Measurements from ENCODE around the gene ABCC5. TPM values are rescaled to one million over a fixed set of nuclear protein-coding genes. Genes with fewer than 3 reads are reported as not detected.

Gene ABCC5
- total RNA-seq, 1 experiment from 2014 or later: 29.1 TPM

DNA sequence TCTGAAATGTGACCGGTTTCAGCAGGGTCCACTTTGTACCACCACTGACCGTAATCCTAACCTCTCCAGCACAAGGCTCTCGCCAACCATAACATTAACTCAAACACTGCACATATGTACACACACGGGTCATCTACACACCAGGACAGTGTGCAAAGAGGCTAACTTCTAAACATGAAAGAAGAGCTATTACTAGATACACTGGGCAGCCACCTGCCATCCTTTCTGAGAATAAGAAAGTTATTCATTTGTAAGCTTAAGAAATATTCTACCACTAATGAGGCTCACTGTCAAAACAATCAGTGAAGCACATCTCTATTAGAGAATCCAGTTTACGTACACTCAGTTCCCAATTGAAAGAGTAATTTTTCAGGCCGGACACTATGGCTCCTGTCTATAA is 73.9 kb downstream of the ABCC5 start:
- TF ChIP-seq, protein P1, sequence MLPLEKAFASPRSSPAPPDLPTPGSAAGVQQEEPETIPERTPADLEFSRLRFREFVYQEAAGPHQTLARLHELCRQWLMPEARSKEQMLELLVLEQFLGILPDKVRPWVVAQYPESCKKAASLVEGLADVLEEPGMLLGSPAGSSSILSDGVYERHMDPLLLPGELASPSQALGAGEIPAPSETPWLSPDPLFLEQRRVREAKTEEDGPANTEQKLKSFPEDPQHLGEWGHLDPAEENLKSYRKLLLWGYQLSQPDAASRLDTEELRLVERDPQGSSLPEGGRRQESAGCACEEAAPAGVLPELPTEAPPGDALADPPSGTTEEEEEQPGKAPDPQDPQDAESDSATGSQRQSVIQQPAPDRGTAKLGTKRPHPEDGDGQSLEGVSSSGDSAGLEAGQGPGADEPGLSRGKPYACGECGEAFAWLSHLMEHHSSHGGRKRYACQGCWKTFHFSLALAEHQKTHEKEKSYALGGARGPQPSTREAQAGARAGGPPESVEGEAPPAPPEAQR (CRISPR knock-in tag; IDR thresholded peaks at IDR 0.05): no peak
- TF ChIP-seq, protein P2, sequence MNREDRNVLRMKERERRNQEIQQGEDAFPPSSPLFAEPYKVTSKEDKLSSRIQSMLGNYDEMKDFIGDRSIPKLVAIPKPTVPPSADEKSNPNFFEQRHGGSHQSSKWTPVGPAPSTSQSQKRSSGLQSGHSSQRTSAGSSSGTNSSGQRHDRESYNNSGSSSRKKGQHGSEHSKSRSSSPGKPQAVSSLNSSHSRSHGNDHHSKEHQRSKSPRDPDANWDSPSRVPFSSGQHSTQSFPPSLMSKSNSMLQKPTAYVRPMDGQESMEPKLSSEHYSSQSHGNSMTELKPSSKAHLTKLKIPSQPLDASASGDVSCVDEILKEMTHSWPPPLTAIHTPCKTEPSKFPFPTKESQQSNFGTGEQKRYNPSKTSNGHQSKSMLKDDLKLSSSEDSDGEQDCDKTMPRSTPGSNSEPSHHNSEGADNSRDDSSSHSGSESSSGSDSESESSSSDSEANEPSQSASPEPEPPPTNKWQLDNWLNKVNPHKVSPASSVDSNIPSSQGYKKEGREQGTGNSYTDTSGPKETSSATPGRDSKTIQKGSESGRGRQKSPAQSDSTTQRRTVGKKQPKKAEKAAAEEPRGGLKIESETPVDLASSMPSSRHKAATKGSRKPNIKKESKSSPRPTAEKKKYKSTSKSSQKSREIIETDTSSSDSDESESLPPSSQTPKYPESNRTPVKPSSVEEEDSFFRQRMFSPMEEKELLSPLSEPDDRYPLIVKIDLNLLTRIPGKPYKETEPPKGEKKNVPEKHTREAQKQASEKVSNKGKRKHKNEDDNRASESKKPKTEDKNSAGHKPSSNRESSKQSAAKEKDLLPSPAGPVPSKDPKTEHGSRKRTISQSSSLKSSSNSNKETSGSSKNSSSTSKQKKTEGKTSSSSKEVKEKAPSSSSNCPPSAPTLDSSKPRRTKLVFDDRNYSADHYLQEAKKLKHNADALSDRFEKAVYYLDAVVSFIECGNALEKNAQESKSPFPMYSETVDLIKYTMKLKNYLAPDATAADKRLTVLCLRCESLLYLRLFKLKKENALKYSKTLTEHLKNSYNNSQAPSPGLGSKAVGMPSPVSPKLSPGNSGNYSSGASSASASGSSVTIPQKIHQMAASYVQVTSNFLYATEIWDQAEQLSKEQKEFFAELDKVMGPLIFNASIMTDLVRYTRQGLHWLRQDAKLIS (CRISPR knock-in tag; IDR thresholded peaks at IDR 0.05; ENCODE audit: borderline replicate concordance): no peak
- TF ChIP-seq TEAD1 (CRISPR knock-in tag; IDR thresholded peaks at IDR 0.05) (no peak), EMX1 (CRISPR knock-in tag; IDR thresholded peaks at IDR 0.05) (no peak), JUN (CRISPR knock-in tag; IDR thresholded peaks at IDR 0.05) (no peak), ZNF232 (CRISPR knock-in tag; IDR thresholded peaks at IDR 0.05) (no peak)
- DNase-seq (ENCODE audit: low spot score) (no peak), ATAC-seq (no peak)
- ChIA-PET POLR2A (no interaction called here), CTCF (no interaction called here)
- no peak overlapping the region for H3K4me3 Mint-ChIP-seq
- H3K27me3 Mint-ChIP-seq (ENCODE audit: low read depth): no peaks in the 10 kb centered on the region
- H3K27ac Mint-ChIP-seq: no peak overlapping the region
- peaks cover 13% of the 10 kb centered on the region for H3K4me1 Mint-ChIP-seq
- peaks cover 45% of the 10 kb centered on the region for H3K36me3 Mint-ChIP-seq
- no peaks in the 10 kb centered on the region for H3K9me3 Mint-ChIP-seq

DNA sequence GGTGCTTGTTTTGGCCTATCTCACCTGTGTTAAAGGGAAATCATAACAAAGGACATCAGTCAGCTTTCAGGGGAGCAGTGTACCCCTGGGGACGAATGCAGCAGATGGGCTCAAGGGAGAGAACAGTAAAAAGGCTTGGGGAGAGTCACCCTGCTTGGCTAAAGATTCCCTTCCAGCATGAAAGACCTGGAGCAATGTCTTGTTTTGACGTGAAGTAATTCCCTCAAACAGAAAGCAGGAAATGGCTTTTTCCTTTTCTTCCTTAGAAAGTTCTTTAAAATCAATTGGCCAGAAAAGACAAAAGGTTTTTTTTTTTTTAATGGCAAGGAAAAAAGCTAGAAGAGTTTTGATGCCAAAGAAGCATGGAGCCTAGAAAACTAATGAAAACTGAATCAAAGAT is 76.5 kb downstream of the ABCC5 start:
- ChIA-PET CTCF (interaction anchor here (1.3 kb wide), 1 partner anchor 44 kb away, joined by 4 read pairs; no protein-coding TSS in a partner anchor), POLR2A (no interaction called here)
- H3K9me3 Mint-ChIP-seq: no peaks in the 10 kb centered on the region
- peaks cover 5% of the 10 kb centered on the region for H3K4me1 Mint-ChIP-seq
- no peak overlapping the region for H3K4me3 Mint-ChIP-seq
- H3K27ac Mint-ChIP-seq: peak overlapping the region; percentile 94
- ATAC-seq (no peak), DNase-seq (ENCODE audit: low spot score) (no peak)
- H3K27me3 Mint-ChIP-seq (ENCODE audit: low read depth): no peaks in the 10 kb centered on the region
- peaks cover 46% of the 10 kb centered on the region for H3K36me3 Mint-ChIP-seq
- TF ChIP-seq, protein P3, sequence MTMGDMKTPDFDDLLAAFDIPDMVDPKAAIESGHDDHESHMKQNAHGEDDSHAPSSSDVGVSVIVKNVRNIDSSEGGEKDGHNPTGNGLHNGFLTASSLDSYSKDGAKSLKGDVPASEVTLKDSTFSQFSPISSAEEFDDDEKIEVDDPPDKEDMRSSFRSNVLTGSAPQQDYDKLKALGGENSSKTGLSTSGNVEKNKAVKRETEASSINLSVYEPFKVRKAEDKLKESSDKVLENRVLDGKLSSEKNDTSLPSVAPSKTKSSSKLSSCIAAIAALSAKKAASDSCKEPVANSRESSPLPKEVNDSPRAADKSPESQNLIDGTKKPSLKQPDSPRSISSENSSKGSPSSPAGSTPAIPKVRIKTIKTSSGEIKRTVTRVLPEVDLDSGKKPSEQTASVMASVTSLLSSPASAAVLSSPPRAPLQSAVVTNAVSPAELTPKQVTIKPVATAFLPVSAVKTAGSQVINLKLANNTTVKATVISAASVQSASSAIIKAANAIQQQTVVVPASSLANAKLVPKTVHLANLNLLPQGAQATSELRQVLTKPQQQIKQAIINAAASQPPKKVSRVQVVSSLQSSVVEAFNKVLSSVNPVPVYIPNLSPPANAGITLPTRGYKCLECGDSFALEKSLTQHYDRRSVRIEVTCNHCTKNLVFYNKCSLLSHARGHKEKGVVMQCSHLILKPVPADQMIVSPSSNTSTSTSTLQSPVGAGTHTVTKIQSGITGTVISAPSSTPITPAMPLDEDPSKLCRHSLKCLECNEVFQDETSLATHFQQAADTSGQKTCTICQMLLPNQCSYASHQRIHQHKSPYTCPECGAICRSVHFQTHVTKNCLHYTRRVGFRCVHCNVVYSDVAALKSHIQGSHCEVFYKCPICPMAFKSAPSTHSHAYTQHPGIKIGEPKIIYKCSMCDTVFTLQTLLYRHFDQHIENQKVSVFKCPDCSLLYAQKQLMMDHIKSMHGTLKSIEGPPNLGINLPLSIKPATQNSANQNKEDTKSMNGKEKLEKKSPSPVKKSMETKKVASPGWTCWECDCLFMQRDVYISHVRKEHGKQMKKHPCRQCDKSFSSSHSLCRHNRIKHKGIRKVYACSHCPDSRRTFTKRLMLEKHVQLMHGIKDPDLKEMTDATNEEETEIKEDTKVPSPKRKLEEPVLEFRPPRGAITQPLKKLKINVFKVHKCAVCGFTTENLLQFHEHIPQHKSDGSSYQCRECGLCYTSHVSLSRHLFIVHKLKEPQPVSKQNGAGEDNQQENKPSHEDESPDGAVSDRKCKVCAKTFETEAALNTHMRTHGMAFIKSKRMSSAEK (CRISPR knock-in tag; IDR thresholded peaks at IDR 0.05; ENCODE audit: borderline replicate concordance): no peak
- TF ChIP-seq, protein P4, sequence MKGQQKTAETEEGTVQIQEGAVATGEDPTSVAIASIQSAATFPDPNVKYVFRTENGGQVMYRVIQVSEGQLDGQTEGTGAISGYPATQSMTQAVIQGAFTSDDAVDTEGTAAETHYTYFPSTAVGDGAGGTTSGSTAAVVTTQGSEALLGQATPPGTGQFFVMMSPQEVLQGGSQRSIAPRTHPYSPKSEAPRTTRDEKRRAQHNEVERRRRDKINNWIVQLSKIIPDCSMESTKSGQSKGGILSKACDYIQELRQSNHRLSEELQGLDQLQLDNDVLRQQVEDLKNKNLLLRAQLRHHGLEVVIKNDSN (CRISPR knock-in tag; IDR thresholded peaks at IDR 0.05): no peak
- TF ChIP-seq GTF2I (CRISPR knock-in tag; conservative IDR thresholded peaks at IDR 0.05) (no peak), KAT7 (CRISPR knock-in tag; IDR thresholded peaks at IDR 0.05; ENCODE audit: borderline replicate concordance) (no peak), ZNF423 (CRISPR knock-in tag; IDR thresholded peaks at IDR 0.05) (no peak), ZNF138 (CRISPR knock-in tag; conservative IDR thresholded peaks at IDR 0.05) (no peak), NFATC4 (CRISPR knock-in tag; IDR thresholded peaks at IDR 0.05) (no peak), SMAD3 (CRISPR knock-in tag; IDR thresholded peaks at IDR 0.05; ENCODE audit: borderline replicate concordance) (no peak), PRRX2 (CRISPR knock-in tag; IDR thresholded peaks at IDR 0.05) (no peak)
- TF ChIP-seq, protein P5, sequence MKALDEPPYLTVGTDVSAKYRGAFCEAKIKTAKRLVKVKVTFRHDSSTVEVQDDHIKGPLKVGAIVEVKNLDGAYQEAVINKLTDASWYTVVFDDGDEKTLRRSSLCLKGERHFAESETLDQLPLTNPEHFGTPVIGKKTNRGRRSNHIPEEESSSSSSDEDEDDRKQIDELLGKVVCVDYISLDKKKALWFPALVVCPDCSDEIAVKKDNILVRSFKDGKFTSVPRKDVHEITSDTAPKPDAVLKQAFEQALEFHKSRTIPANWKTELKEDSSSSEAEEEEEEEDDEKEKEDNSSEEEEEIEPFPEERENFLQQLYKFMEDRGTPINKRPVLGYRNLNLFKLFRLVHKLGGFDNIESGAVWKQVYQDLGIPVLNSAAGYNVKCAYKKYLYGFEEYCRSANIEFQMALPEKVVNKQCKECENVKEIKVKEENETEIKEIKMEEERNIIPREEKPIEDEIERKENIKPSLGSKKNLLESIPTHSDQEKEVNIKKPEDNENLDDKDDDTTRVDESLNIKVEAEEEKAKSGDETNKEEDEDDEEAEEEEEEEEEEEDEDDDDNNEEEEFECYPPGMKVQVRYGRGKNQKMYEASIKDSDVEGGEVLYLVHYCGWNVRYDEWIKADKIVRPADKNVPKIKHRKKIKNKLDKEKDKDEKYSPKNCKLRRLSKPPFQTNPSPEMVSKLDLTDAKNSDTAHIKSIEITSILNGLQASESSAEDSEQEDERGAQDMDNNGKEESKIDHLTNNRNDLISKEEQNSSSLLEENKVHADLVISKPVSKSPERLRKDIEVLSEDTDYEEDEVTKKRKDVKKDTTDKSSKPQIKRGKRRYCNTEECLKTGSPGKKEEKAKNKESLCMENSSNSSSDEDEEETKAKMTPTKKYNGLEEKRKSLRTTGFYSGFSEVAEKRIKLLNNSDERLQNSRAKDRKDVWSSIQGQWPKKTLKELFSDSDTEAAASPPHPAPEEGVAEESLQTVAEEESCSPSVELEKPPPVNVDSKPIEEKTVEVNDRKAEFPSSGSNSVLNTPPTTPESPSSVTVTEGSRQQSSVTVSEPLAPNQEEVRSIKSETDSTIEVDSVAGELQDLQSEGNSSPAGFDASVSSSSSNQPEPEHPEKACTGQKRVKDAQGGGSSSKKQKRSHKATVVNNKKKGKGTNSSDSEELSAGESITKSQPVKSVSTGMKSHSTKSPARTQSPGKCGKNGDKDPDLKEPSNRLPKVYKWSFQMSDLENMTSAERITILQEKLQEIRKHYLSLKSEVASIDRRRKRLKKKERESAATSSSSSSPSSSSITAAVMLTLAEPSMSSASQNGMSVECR (CRISPR knock-in tag; IDR thresholded peaks at IDR 0.05; ENCODE audit: borderline replicate concordance): no peak
- TF ChIP-seq, protein P6, sequence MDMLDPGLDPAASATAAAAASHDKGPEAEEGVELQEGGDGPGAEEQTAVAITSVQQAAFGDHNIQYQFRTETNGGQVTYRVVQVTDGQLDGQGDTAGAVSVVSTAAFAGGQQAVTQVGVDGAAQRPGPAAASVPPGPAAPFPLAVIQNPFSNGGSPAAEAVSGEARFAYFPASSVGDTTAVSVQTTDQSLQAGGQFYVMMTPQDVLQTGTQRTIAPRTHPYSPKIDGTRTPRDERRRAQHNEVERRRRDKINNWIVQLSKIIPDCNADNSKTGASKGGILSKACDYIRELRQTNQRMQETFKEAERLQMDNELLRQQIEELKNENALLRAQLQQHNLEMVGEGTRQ (CRISPR knock-in tag; IDR thresholded peaks at IDR 0.05): no peak

All from WTC11 (cell line).